ENCODE data around the gene PHIP.

DNA sequence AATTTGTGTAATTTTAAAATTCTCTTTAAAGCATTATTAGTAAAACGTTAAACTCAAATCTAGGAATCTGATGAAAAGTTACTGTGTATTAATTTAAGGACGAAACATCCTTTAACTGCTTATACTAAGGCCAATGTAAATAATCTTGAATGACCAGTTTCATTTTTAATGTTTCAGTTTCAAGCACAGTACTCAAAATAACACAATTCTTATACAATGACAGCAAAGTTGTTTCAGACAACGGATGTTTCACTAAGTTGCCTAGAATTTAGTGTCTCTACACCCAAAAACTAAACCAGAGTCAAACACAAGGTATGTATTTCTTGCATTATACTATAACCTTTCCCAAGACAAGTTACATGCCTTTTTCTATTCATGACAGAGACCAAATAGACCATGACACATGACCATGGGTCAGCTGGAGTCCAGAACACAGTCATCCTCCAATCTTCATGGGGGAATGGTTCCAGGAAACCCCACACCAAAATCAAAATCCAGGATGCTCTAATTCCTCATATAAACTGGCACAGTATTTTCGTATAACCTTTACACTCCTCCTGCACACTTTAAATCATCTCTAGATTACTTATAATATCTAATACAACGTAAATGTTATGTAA, 7.7 kb downstream of the PHIP start:
- TF ChIP-seq ZNF341 (tag by site-specific recombination; IDR thresholded peaks at IDR 0.05; ENCODE audit: low read depth): no peak
- TF ChIP-seq, protein P1, sequence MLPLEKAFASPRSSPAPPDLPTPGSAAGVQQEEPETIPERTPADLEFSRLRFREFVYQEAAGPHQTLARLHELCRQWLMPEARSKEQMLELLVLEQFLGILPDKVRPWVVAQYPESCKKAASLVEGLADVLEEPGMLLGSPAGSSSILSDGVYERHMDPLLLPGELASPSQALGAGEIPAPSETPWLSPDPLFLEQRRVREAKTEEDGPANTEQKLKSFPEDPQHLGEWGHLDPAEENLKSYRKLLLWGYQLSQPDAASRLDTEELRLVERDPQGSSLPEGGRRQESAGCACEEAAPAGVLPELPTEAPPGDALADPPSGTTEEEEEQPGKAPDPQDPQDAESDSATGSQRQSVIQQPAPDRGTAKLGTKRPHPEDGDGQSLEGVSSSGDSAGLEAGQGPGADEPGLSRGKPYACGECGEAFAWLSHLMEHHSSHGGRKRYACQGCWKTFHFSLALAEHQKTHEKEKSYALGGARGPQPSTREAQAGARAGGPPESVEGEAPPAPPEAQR (tag by site-specific recombination; IDR thresholded peaks at IDR 0.05): no peak
- TF ChIP-seq, protein P2, sequence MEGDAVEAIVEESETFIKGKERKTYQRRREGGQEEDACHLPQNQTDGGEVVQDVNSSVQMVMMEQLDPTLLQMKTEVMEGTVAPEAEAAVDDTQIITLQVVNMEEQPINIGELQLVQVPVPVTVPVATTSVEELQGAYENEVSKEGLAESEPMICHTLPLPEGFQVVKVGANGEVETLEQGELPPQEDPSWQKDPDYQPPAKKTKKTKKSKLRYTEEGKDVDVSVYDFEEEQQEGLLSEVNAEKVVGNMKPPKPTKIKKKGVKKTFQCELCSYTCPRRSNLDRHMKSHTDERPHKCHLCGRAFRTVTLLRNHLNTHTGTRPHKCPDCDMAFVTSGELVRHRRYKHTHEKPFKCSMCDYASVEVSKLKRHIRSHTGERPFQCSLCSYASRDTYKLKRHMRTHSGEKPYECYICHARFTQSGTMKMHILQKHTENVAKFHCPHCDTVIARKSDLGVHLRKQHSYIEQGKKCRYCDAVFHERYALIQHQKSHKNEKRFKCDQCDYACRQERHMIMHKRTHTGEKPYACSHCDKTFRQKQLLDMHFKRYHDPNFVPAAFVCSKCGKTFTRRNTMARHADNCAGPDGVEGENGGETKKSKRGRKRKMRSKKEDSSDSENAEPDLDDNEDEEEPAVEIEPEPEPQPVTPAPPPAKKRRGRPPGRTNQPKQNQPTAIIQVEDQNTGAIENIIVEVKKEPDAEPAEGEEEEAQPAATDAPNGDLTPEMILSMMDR (tag by site-specific recombination; IDR thresholded peaks at IDR 0.05): no peak
- TF ChIP-seq ZNF324 (tag by site-specific recombination; IDR thresholded peaks at IDR 0.05): no peak
- TF ChIP-seq SALL2 (tag by site-specific recombination; IDR thresholded peaks at IDR 0.05; ENCODE audit: borderline replicate concordance): no peak
- TF ChIP-seq ZNF521 (tag by site-specific recombination; IDR thresholded peaks at IDR 0.05): no peak
- no peak for TF ChIP-seq BCL11A (tag by site-specific recombination; IDR thresholded peaks at IDR 0.05; ENCODE audit: low read depth)

Data from HEK293 (cell line).